ENCODE measurements around the gene HECTD1.
"Not testable (repeated sequence)": the region's sequence is repeated elsewhere in the genome, so short reads cannot be mapped to it uniquely, and the experiment has no call there.

Gene HECTD1

GRCh38 chr14:31138301-31138700, 69.3 kb downstream of the HECTD1 start:
- DNase-seq: no peak

DNA sequence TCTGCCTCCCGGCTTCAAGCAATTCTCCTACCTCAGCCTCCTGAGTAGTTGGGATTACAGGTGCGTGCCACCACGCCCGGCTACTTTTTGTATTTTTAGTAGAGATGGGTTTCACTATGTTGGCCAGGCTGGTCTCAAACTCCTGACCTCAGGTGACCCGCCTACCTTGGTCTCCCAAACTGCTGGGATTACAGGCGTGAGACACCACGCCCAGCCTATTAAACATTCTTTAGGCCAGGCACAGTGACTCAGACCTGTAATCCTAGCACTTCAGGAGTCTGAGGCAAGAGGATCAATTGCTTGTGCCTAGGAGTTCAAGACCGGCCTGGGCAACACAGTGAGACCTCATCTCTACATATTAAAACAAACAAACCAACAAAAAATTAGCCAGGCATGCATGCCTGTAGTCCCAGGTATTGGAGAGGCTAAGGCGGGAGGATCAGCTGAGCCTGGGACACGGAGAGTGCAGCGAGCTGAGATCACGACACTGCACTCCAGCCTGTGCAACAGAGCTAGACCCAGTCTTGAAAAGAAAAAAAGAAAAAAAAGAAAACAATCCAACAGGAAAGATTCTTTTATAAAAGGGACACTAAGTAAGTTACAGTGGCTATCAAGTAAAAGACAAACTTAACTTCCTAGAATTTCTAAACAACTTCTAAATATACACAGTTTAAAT, 70.2 kb downstream of the HECTD1 start:
- DNase-seq: no peak

DNA sequence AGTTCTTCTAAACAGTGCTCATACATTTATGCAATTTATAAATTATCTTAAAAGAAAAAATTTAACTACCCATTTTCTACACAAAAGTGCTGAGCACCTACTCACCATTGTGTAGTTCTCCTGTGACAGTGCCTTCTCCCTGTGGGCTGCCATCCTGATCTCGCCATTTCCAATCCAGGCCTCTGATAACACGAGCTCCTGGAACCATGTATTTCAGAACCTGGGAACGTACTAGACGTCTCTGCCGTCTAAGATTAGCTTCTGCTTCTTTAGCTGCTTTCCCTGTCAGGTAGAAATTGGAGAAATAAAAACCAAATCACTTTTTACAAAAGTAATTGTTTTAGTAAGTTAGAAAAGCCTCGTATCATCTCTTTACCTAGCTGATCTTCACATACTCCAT, 74.5 kb downstream of the HECTD1 start:
- DNase-seq: no peak

DNA sequence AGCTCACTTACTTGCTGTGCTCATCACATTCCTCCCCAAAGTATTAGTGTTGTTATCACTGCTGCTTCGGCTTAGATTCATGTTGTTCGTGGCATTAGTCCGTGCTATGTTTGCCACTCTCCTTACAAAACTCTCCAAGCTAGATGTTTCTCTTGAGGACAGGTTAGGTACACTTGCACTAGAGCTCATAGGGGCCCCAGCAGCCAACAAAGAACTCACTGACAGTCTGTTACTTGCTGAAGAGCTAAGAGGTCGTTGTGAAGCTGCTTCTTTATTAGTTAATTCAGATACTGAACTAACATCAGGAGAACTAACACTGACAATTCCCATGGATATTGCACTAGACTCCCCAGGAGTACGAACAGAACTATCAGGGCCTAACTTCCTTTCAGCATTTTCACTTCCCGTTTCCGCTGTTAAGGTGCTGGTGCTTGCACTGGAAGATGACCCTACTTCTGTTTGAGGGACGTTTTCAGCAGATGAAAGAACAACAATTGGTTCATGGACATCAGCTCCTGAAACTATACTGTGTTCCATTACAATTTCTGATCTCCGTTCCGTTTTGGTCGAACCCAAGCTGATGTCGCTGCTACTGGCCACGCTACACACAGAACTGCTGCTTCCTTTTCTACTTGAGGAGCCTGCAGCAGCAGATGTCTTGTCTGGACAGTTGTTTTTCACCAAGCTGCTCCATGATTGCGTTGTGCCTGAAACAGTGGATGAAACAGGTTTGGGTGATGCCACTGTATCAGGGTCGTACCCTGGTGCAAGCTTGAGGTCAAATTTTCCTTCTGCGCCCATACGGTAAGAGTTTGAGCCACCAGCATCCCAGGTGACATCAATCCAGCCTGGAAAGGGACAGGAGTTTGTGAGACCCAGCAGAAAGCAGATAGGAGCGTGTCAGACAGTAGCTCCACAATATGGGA, 78.7 kb downstream of the HECTD1 start:
- peak; percentile 53 to 59 (median 56) for DNase-seq

DNA sequence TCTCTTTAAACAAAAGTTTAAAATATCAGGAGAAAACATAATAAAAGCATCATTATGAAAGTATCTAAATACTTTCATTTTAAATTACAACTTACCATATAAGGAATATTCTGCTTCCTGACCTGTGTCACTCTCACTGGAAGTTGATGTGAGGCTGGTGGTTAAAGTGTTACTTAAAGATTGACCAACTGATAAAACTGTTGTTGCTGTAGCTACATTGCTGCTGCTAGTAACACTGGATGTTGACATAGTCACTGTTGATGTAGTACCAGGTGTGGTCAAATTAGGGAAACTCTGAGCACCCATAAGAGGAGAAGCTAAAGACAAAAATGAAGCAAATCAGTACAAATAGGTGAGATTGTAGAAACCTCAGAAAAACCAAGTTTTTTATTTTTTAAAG, 79.9 kb downstream of the HECTD1 start:
- DNase-seq: no peak

DNA sequence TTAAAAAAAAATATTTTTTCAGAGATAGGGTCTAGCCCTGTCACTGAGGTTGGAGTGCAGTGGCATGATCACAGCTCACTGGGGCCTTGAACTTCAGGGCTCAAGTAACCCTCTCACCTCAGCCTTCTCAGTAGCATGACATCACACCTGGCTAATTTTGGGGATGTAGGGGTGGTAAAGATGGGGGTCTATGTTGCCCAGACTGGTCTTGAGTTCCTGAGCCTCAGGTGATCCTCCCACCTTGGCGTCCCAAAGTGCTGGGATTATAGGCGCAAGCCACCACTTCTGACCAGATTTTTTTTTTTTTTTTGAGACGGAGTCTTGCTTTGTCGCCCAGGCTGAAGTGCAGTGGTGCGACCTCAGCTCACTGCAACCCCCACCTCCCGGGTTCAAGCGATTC, 80.9 kb downstream of the HECTD1 start:
- no peak for DNase-seq

- DNase-seq: no peak
Measured at GRCh38 chr14:31125231-31125630, 82.4 kb downstream of the HECTD1 start.

GRCh38 chr14:31124197-31124596, 83.4 kb downstream of the HECTD1 start:
- no peak for DNase-seq

GRCh38 chr14:31122921-31123320, 84.7 kb downstream of the HECTD1 start:
- no peak for DNase-seq

DNA sequence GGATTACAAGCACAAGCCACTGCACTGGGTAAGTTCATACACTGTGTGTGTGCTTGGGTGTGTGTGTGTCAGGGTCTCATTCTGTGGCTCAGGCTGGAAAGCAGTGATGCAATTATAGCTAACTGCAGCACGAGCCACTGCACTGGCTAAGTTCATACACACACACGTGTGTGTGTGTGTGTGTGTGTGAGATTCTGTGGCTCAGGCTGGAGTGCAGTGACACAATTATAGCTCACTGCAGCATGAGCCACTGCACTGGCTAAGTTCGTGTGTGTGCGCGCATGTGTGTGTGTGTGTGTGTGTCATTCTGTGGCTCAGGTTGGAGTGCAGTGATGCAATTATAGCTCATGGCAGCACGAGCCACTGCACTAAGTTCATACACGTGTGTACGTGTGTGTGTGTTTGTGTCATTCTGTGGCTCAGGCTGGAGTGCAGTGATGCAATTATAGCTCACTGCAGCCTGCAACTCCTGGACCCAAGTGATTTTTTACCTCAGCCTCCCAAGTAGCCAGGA, 85.4 kb downstream of the HECTD1 start:
- no peak for DNase-seq

- DNase-seq: no peak
Measured at GRCh38 chr14:31118892-31119291, 88.7 kb downstream of the HECTD1 start.

DNA sequence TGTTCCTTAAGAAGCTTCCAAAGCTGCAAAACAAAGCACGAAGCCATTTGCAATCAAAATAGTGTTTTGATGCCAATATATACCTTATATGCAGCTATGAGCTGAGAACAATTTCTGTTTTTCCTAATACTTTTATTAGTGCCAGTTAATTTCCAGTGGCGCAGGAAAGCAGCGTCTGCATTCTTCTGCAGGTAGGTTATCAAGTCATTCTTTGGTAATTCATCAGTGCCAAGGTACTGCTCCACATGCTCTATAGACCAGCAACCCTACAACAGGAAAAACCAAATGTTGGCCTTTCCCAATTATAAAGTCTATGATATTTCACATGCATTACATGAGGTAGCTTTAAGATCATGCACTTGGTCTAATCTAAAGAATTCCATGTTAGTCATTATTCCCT, 93.8 kb downstream of the HECTD1 start:
- DNase-seq: no peak

GRCh38 chr14:31110872-31111271, 96.7 kb downstream of the HECTD1 start:
- DNase-seq: no peak

DNA sequence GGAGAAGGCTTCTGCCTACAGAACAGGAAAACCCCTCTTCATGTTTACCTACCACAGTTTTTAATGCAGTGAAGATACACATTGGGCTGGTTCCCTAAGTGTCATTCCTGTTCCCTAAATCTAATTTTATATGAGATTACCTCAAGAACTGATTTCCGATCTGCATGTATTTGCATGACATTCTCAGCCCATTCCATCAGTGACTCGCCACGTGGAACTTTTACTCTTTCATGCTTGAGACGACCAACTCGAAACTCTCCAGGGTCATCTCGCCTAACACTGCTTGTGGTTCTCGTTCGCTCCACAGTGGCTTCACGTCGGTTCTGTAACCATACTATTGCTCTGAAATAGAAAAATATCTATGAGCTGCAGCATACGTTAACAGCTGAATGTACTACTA, 98.3 kb downstream of the HECTD1 start:
- DNase-seq: no peak

DNA sequence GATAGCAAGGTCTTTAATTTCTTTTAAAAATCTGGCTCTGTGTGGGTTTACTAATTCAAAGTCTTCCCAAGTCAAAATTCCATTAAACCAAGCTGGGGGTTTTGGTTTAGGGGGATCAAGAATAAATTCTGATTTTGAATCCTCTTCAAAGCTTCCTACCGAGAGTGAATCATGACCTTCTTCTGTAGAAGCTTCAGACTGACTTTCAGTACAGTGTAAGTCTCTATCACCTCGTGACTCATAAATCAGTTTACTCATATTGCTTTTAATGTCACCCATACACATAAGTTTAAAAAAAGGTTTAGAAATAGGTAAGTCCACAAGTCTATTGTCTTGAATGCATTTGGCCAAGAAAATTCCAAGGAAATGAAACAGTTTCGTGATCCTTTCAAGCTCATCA, 100.8 kb downstream of the HECTD1 start:
- DNase-seq: no peak

DNA sequence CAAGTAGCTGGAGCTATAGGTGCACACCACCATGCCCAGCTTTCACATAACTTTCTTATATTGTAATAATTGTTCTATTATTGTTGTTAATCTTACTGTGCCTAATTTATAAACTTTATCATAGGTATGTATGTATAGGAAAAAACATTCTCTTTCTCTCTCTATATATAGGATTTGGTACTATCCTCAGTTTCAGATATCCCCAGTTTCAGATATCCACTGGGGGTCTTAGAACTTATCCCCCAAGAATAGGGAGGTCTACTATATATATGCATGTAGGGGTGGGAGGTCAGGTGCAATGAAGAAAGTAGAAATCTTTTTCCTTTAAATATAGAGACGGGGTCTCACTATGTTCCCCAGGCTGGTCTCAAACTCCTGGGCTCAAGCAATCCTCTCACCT, 110.5 kb downstream of the HECTD1 start:
- DNase-seq: no peak

DNA sequence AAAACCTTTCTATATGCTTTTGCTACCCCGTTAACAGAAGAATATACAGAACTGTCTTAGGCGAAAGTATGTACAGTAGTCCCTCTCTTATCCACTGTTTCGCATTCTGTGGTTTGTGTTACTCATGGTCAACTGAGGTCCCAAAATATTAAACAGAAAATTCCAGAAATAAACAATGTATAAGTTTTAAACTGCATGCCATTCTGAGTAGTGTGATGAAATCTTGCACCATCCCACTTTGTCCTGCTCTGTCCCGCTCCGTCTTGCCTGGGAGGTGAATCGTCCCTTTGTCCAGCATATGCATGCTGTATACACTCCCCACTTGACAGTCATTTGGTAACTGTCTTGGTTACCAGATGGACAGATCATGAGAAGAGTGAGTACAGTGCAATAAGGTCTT, 111.3 kb downstream of the HECTD1 start:
- no peak for DNase-seq

GRCh38 chr14:31095817-31096216, 111.8 kb downstream of the HECTD1 start:
- DNase-seq: not testable (repeated sequence)

DNA sequence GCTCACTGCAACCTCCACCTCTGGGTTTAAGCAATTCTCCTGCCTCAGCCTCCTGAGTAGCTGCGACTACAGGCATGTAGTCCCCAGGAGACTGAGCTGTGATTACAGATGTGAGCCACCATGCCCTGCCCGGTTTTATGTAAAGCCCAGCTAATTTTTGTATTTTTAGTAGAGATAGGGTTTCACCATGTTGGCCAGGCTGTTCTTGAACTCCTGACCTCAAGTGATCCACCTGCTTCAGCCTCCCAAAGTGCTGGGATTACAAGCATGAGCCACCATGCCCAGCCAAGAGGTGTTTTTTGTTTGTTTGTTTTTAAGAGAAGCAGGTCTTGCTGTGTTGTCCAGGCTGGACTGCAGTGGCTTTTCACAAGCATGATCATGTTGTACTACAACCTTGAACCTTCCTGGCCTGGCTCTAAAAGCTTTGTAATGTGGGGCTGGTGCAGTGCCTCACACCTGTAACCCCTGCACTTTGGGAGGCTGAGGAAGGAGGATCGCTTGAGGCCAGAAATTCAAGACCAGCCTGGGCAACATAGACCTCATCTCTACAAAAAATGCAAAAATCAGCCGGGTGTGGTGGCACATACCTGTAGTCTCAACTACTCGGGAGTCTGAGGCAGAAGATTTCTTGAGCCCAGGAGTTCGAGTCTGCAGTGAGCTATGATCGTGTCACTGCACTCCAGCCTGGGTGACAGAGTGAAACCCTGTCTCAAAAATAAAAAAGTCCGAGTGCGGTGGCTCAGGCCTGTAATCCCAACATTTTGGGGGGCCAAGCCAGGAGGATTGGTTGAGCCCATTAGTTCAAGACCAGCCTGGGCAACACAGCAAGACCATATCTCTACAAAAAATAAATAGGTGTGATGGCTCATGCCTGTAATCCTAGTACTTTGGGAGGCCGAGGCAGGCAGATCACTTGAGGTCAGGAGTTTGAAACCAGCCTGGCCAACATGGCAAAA, 113.4 kb downstream of the HECTD1 start:
- DNase-seq: not testable (repeated sequence)

- DNase-seq: no peak
Measured at GRCh38 chr14:31092160-31092708, 115.4 kb downstream of the HECTD1 start.

DNA sequence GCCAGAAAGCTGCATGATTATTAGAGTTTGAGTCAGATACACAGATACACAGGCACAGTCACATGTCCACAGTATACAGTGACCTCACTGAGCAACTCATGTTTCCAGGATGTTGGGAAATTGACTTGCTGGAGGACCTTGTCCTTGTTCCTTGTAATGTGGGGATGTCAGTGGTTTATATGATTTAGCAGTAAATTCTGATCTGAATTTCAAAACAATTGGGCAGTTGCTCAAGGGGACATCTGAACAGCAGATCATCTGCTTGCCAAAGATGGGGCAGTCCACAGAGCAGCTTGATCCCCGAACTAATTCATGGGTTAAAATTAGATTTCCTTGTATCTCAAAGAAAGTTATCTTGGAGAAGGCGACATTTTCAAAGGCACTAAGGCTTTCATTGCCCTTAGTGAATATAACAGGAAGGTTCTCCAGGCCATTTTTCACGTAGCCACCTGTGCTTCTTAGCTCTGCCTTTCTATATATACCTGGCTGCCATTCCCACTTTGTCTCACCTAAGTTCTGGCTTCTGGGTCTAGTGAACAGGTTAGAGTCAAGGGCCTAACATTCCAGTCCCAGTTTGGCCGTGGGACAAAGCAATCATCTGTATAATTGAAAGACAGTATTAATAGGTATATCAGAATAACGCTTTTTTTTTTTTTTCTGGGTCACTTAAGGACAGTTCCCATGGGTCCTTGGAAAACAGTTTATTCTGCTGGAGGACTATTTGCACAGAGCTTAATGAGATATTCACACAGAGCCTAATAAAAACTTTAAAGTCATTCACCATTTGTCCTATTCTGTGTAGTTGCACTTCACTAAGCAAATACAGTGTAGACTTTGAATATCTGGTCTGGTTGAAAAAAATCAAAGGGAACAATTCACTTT, 116.5 kb downstream of the HECTD1 start:
- peak; percentile 87 to 98 (median 97) for DNase-seq

Measured in suppressor macrophage treated with lipopolysaccharide for 1 hour (primary cell).